Measurements from ENCODE around the gene GLG1. TPM values are rescaled to one million over a fixed set of nuclear protein-coding genes. Genes with fewer than 3 reads are reported as not detected.

Gene GLG1
- total RNA-seq, 1 donor: 119 TPM

DNA sequence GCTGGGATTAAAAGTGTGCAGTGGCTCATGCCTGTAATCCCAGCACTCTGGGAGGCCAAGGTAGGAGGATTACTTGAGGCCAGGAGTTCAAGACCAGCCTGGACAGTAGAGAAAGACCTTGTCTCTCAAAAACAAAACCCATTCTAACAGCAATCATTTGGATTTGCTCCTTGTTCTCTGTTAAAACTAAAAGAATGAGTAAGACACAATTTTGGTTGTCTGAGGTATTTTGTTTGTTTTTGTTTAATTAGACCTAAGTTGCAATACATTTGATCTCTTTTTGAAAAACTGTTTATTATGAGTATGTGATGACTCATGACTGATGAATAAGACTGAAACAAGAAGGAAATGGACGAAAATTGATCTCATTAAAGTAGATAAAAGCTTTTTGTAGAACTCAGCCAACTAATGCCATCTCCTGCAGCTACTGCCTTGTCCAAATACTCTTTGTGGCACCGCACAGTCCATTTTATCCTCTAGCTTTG is 29.0 kb downstream of the GLG1 start:
- no peak overlapping the region for H3K4me3 ChIP-seq (ENCODE audit: low read depth, low read length)
- DNase-seq (ENCODE audit: low read depth): peak; percentile 50
- no peak for TF ChIP-seq CTCF (IDR thresholded peaks at IDR 0.05; ENCODE audit: insufficient read depth, low read length)

- no peak for TF ChIP-seq CTCF (IDR thresholded peaks at IDR 0.05; ENCODE audit: insufficient read depth, low read length)
- no peak for DNase-seq (ENCODE audit: low read depth)
- H3K4me3 ChIP-seq (ENCODE audit: low read depth, low read length): no peak overlapping the region
Measured at GRCh38 chr16:74575807-74576643, 30.9 kb downstream of the GLG1 start.

GRCh38 chr16:74575175-74575806 is 31.6 kb downstream of the GLG1 start:
- no peak overlapping the region for H3K4me3 ChIP-seq (ENCODE audit: low read depth, low read length)
- no peak for DNase-seq (ENCODE audit: low read depth)
- TF ChIP-seq CTCF (IDR thresholded peaks at IDR 0.05; ENCODE audit: insufficient read depth, low read length): no peak

- no peak for DNase-seq (ENCODE audit: low read depth)
- no peak overlapping the region for H3K4me3 ChIP-seq (ENCODE audit: low read depth, low read length)
Measured at GRCh38 chr16:74574146-74574545, 32.8 kb downstream of the GLG1 start.

GRCh38 chr16:74573622-74574021 is 33.3 kb downstream of the GLG1 start:
- H3K4me3 ChIP-seq (ENCODE audit: low read depth, low read length): no peak overlapping the region
- TF ChIP-seq CTCF (IDR thresholded peaks at IDR 0.05; ENCODE audit: insufficient read depth, low read length): no peak
- no peak for DNase-seq (ENCODE audit: low read depth)

More at GRCh38 chr16:74574146-74574545, 32.8 kb downstream of the GLG1 start:
- no peak for TF ChIP-seq CTCF (IDR thresholded peaks at IDR 0.05; ENCODE audit: insufficient read depth, low read length)

GRCh38 chr16:74570412-74571301 is 36.3 kb downstream of the GLG1 start:
- H3K4me3 ChIP-seq (ENCODE audit: low read depth, low read length): no peak overlapping the region
- peak; percentile 48 for DNase-seq (ENCODE audit: low read depth)
- TF ChIP-seq CTCF (IDR thresholded peaks at IDR 0.05; ENCODE audit: insufficient read depth, low read length): no peak
